ENCODE results near the gene INTS14.

DNA sequence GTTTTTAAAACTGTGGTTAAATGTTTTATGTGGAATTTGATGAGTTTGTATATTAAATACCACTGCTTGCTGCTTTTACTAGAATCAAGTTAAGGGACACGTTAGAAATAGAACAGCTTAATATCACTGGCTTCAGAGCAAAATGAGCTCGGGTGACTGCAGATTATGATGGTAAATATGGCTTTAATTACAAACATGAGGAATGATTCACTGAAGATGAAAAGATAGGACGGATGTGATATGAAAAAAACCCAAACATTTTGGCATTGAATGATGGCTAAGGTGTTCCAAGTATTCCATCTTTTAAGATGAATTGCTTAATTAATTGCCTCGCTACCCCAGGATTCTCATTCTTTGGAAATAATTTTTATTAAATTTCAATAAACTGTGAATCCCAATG, 44.5 kb upstream of the INTS14 start:
- TF ChIP-seq, protein P1, sequence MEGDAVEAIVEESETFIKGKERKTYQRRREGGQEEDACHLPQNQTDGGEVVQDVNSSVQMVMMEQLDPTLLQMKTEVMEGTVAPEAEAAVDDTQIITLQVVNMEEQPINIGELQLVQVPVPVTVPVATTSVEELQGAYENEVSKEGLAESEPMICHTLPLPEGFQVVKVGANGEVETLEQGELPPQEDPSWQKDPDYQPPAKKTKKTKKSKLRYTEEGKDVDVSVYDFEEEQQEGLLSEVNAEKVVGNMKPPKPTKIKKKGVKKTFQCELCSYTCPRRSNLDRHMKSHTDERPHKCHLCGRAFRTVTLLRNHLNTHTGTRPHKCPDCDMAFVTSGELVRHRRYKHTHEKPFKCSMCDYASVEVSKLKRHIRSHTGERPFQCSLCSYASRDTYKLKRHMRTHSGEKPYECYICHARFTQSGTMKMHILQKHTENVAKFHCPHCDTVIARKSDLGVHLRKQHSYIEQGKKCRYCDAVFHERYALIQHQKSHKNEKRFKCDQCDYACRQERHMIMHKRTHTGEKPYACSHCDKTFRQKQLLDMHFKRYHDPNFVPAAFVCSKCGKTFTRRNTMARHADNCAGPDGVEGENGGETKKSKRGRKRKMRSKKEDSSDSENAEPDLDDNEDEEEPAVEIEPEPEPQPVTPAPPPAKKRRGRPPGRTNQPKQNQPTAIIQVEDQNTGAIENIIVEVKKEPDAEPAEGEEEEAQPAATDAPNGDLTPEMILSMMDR (IDR thresholded peaks at IDR 0.05; ENCODE audit: low read depth, low read length) = no peak
- TF ChIP-seq EZH2phosphoT487 (IDR thresholded peaks at IDR 0.05; ENCODE audit: low read depth) = no peak
